HCT116 (cell line): ENCODE measurements around the gene FAM193B. TPM values are rescaled to one million over a fixed set of nuclear protein-coding genes. Genes with fewer than 3 reads are reported as not detected.

ENCODE experiments used
- ATAC-seq: fragments of 200-7000 bp; cut with Tn5 transposase; 2 replicates; pipeline ENCODE4 v1.9.1; 2020; ENCODE audit warnings: mild to moderate bottlenecking, moderate library complexity
- BruUV-seq: library from RNA; stranded (reverse); fragments of 400-500 nt; replicated peaks from 2 replicates; lab custom pipeline; 2021; lab: Mats Ljungman, UMichigan
- CTCF ChIA-PET: fragments of 300-600 bp; sonication (Branson Sonifier 250); formaldehyde crosslinking; loops from one replicate; lab custom pipeline; 2021; ENCODE audit warnings: antibody characterized with exemption; lab: Charles Lee
- POLR2A ChIA-PET: fragments of 300-600, 350-600 bp; sonication (Branson Sonifier 250); formaldehyde crosslinking; loops from one replicate; lab custom pipeline; 2021; ENCODE audit warnings: antibody characterized with exemption; lab: Charles Lee
- RAD21 ChIA-PET, 2 experiments: fragments of 300-600 bp; sonication (Branson Sonifier 250); formaldehyde crosslinking; loops; one replicate each; lab custom pipeline; 2023; ENCODE audit warnings: low total read pairs in 2 of 2; ENCODE audit not compliant: uncharacterized antibody in 2 of 2, unreplicated experiment in 2 of 2, low non-redundant PET in 1 of 2; lab: Charles Lee
- DNase-seq: peaks from one replicate; pipeline ENCODE4 v3.0.0-alpha.2; 2010; ENCODE audit warnings: low read depth, low spot score
- H2AFZ ChIP-seq: fragments of 200-600 bp; shearing (Covaris generic), sonication (generic); 2 replicates; pipeline ENCODE4 v1.6.1; 2017; ENCODE audit warnings: low read depth, mixed run types, mixed read lengths, antibody characterized with exemption, low read length; ENCODE audit not compliant: poor library complexity, severe bottlenecking
- H3K27ac ChIP-seq: 2 replicates; pipeline ENCODE4 v1.5.1; 2012; ENCODE audit warnings: low read depth, low read length
- H3K27me3 ChIP-seq: fragments of 200-600 bp; sonication (generic); 2 replicates; pipeline ENCODE4 v1.6.1; 2016; ENCODE audit warnings: mixed run types, low read length, mixed read lengths; ENCODE audit not compliant: insufficient read depth
- H3K36me3 ChIP-seq, 2 experiments: fragments of 200-500 bp in 1 of 2; fragments of 200-600 bp in 1 of 2; sonication (Bioruptor generic) in 1 of 2; sonication (generic) in 1 of 2; 2 replicates each; pipeline versions ENCODE4 v1.5.1 to v1.6.1; 2014 to 2016; ENCODE audit warnings: low read length in 2 of 2, inconsistent platforms in 1 of 2, mixed read lengths in 1 of 2, mixed run types in 1 of 2; ENCODE audit not compliant: insufficient read depth in 2 of 2, control insufficient read depth in 1 of 2
- H3K4me1 ChIP-seq, 2 experiments: fragments of 200-600 bp in 1 of 2; sonication (generic) in 1 of 2; 2 replicates each; pipeline versions ENCODE4 v1.5.1 to v1.6.1; 2012 to 2017; ENCODE audit warnings: low read length in 2 of 2, inconsistent platforms in 1 of 2, mild to moderate bottlenecking in 1 of 2, mixed read lengths in 1 of 2, mixed run types in 1 of 2, moderate library complexity in 1 of 2; ENCODE audit not compliant: insufficient read depth in 2 of 2, control insufficient read depth in 1 of 2
- H3K4me2 ChIP-seq: fragments of 200-600 bp; sonication (generic); 2 replicates; pipeline ENCODE4 v1.6.1; 2017; ENCODE audit warnings: mixed run types, low read length, mixed read lengths
- H3K4me3 ChIP-seq, 2 experiments: fragments of 200-600 bp in 1 of 2; sonication (generic) in 1 of 2; replicated peaks in 1 of 2; 2 replicates each; pipeline ENCODE4 v1.5.1; 2011 to 2016; ENCODE audit warnings: low read length in 2 of 2, control low read depth in 1 of 2, low read depth in 1 of 2, mild to moderate bottlenecking in 1 of 2, mixed read lengths in 1 of 2, mixed run types in 1 of 2
- H3K79me2 ChIP-seq: fragments of 200-600 bp; sonication (generic); 2 replicates; pipeline ENCODE4 v1.6.1; 2017; ENCODE audit warnings: mild to moderate bottlenecking, mixed run types, low read length, moderate library complexity, mixed read lengths; ENCODE audit not compliant: insufficient read depth
- H3K9ac ChIP-seq: fragments of 200-600 bp; sonication (generic); 2 replicates; pipeline ENCODE4 v1.6.1; 2016; ENCODE audit warnings: low read length, mixed read lengths
- H3K9me2 ChIP-seq: fragments of 200-600 bp; sonication (generic), shearing (Covaris generic); 2 replicates; pipeline ENCODE4 v1.6.1; 2017; ENCODE audit warnings: mixed run types, mild to moderate bottlenecking, moderate library complexity; ENCODE audit not compliant: insufficient read depth
- H3K9me3 ChIP-seq, 2 experiments: fragments of 200-500 bp in 1 of 2; fragments of 200-600 bp in 1 of 2; sonication (Bioruptor generic) in 1 of 2; sonication (generic) in 1 of 2; 2 replicates each; pipeline ENCODE4 v1.6.1; 2014 to 2017; ENCODE audit warnings: low read length in 2 of 2, mixed read lengths in 2 of 2, inconsistent platforms in 1 of 2, low read depth in 1 of 2, mild to moderate bottlenecking in 1 of 2, mixed run types in 1 of 2, moderate library complexity in 1 of 2; ENCODE audit not compliant: control insufficient read depth in 1 of 2, insufficient read depth in 1 of 2
- H4K20me1 ChIP-seq: fragments of 200-600 bp; sonication (generic), shearing (Covaris generic); 2 replicates; pipeline ENCODE4 v1.6.1; 2017; ENCODE audit warnings: mixed run types, mild to moderate bottlenecking, moderate library complexity; ENCODE audit not compliant: insufficient read depth
- ATF3 ChIP-seq: IDR thresholded peaks from 2 replicates; pipeline ENCODE4 v1.6.1; 2012
- CBX3 ChIP-seq: IDR thresholded peaks from 2 replicates; pipeline ENCODE4 v1.6.1; 2012; ENCODE audit warnings: low read depth
- CEBPB ChIP-seq: IDR thresholded peaks from 2 replicates; pipeline ENCODE4 v1.6.1; 2012; ENCODE audit warnings: low read depth
- CTCF ChIP-seq, 3 experiments: fragments of 200-600 bp in 1 of 3; sonication (generic) in 1 of 3; IDR thresholded peaks in 2 of 3; conservative IDR thresholded peaks in 1 of 3; 2 replicates each; pipeline ENCODE4 v1.5.1; 2012 to 2017; ENCODE audit warnings: low read depth in 2 of 3, low read length in 2 of 3, antibody characterized with exemption in 1 of 3, borderline replicate concordance in 1 of 3, control low read depth in 1 of 3, mild to moderate bottlenecking in 1 of 3, mixed read lengths in 1 of 3, mixed run types in 1 of 3, moderate library complexity in 1 of 3; ENCODE audit not compliant: insufficient read depth in 1 of 3
- EZH2phosphoT487 ChIP-seq: fragments of 200-600 bp; IDR thresholded peaks from 2 replicates; pipeline ENCODE4 v1.6.1; 2018; ENCODE audit warnings: antibody characterized with exemption, borderline replicate concordance
- FOSL1 ChIP-seq: IDR thresholded peaks from 2 replicates; pipeline ENCODE4 v1.6.1; 2012; ENCODE audit warnings: low read depth
- MAX ChIP-seq: IDR thresholded peaks from 2 replicates; pipeline ENCODE4 v1.6.1; 2012
- POLR2AphosphoS5 ChIP-seq: IDR thresholded peaks from 2 replicates; pipeline ENCODE4 v1.6.1; 2011; ENCODE audit warnings: mild to moderate bottlenecking, low read depth, low read length, moderate library complexity
- RAD21 ChIP-seq: IDR thresholded peaks from 2 replicates; pipeline ENCODE4 v1.6.1; 2012; ENCODE audit warnings: low read depth, mild to moderate bottlenecking
- SIN3A ChIP-seq: IDR thresholded peaks from 2 replicates; pipeline ENCODE4 v1.6.1; 2012; ENCODE audit warnings: low read depth
- SRF ChIP-seq: IDR thresholded peaks from 2 replicates; pipeline ENCODE4 v1.6.1; 2012; ENCODE audit warnings: low read depth
- TCF7L2 ChIP-seq: IDR thresholded peaks from 2 replicates; pipeline ENCODE4 v1.7.0; 2011; ENCODE audit warnings: borderline replicate concordance, inconsistent platforms; ENCODE audit not compliant: insufficient read depth, insufficient read length; ENCODE audit errors: extremely low read depth
- YY1 ChIP-seq: IDR thresholded peaks from 2 replicates; pipeline ENCODE4 v1.6.1; 2011; ENCODE audit warnings: low read length, low read depth, moderate library complexity, mild to moderate bottlenecking; ENCODE audit not compliant: insufficient replicate concordance; ENCODE audit errors: extremely low read depth
- ZBTB33 ChIP-seq: IDR thresholded peaks from 2 replicates; pipeline ENCODE4 v1.6.1; 2011; ENCODE audit warnings: mild to moderate bottlenecking, low read length, moderate library complexity; ENCODE audit not compliant: insufficient replicate concordance; ENCODE audit errors: extremely low read depth
- ZFX ChIP-seq: fragments of 450-650 bp; IDR thresholded peaks from 2 replicates; pipeline ENCODE4 v1.6.1; 2017
- ZNF274 ChIP-seq: fragments of 200-500 bp; sonication (Bioruptor generic); IDR thresholded peaks from 2 replicates; pipeline ENCODE4 v1.6.1; 2014; ENCODE audit warnings: mild to moderate bottlenecking, low read depth, low read length, inconsistent platforms
- intact Hi-C: fragments of 100-400 bp; cut with micrococcal nuclease; formaldehyde crosslinking; loops from 2 replicates; pipeline ENCODE4 v1.10.0; 2022
- total RNA-seq: library from RNA; stranded (reverse); gene quantifications from one replicate; pipeline ENCODE4 v1.2.1, GENCODE V29; 2021; ENCODE audit not compliant: unreplicated experiment

FAM193B gene
- total RNA-seq, 1 experiment from 2014 or later = 54.0 TPM

- TF ChIP-seq MAX (no peak), ZFX (no peak), CEBPB (no peak), EZH2phosphoT487 (no peak), RAD21 (no peak), CBX3 (no peak), ATF3 (no peak)
Measured at GRCh38 chr5:177501874-177502678, 52.3 kb downstream of the FAM193B start (continued).

- Histone ChIP-seq H3K36me3 (no peaks in the 10 kb centered on the region), H3K9me2 (no peaks in the 10 kb centered on the region), H3K27ac (no peak overlapping the region), H2AFZ (peak overlapping the region; percentile 51), H3K9me3 (no peaks in the 10 kb centered on the region), H3K79me2 (peaks cover 12% of the 10 kb centered on the region), H3K4me2 (peak overlapping the region; percentile 32; the same call in 1 of the 2 replicates), H4K20me1 (peaks cover under 1% of the 10 kb centered on the region; the same call in 1 of the 2 replicates), H3K27me3 (no peaks in the 10 kb centered on the region), H3K9ac (peak overlapping the region; percentile 22; the same call in 1 of the 2 replicates), H3K4me3 (no peak overlapping the region), H3K4me1 (peaks cover 9 to 28% of the 10 kb centered on the region in 2 experiments)
- TF ChIP-seq POLR2AphosphoS5 (no peak), ZNF274 (no peak), FOSL1 (no peak), CTCF (IDR thresholded peaks at IDR 0.05 in 2 of 3, conservative IDR thresholded peaks at IDR 0.05 in 1 of 3; ENCODE audit: borderline replicate concordance in 1 of 3, insufficient read depth in 1 of 3, low read depth in 2 of 3, low read length in 2 of 3) (peak in 2 of 3 experiments; percentile 95 to 97; a peak in 4 of 6 replicates), SIN3A (no peak), CEBPB (no peak), TCF7L2 (no peak), YY1 (peak; percentile 47), SRF (no peak), ZBTB33 (no peak)
- DNase-seq = peak; percentile 75
- intact Hi-C loops = loop anchor here (1.0 to 5.0 kb wide), 3 partner anchors 111 to 386 kb away; partner anchors contain the start of genes PRELID1 and RAB24
- ChIA-PET RAD21 (interaction anchor here (0.7 to 1.8 kb wide), 2 partner anchors 110 kb away, joined by 3 to 5 read pairs; no protein-coding TSS in a partner anchor), POLR2A (interaction anchor here (1.0 kb wide), 1 partner anchor 11 kb away, joined by 3 read pairs; no protein-coding TSS in a partner anchor), CTCF (interaction anchor here (0.8 to 2.0 kb wide), 10 partner anchors 8 to 387 kb away, joined by 3 to 17 read pairs (median 4); partner anchors contain the start of gene DDX41)
- peak; percentile 55 for ATAC-seq
- BruUV-seq = no TSS peak
Measured at GRCh38 chr5:177500685-177501522, 53.5 kb downstream of the FAM193B start.
